Transverse colon (tissue), 4 donors: ENCODE results near the gene VGF.

ENCODE experiments used
- CTCF ChIP-seq, 5 experiments: fragments of 200-600 bp in 3 of 5; fragments of 450-650 bp in 2 of 5; sonication (generic) in 3 of 5; IDR thresholded peaks; 1 replicate in 2 of 5; 2 replicates in 3 of 5; pipeline ENCODE4 v1.5.1; 2016 to 2017; ENCODE audit warnings: antibody characterized with exemption in 5 of 5, inconsistent platforms in 3 of 5, mild to moderate bottlenecking in 2 of 5, moderate library complexity in 1 of 5
- POLR2AphosphoS5 ChIP-seq, 3 donors: sonication (generic); formaldehyde crosslinking; IDR thresholded peaks; one replicate each; pipeline ENCODE4 v1.6.1; 2016; ENCODE audit warnings: antibody characterized with exemption in 3 of 3

GRCh38 chr7:101185258-101185839 lies 20.0 kb upstream of the VGF start:
- TF ChIP-seq POLR2AphosphoS5 (IDR thresholded peaks at IDR 0.05): no peak
- no peak for TF ChIP-seq CTCF (IDR thresholded peaks at IDR 0.05)
